ENCODE results near the gene ANKRD37. TPM values are rescaled to one million over a fixed set of nuclear protein-coding genes. Genes with fewer than 3 reads are reported as not detected.

Gene ANKRD37
- total and polyA plus RNA-seq, 2 of the 8 experiments (the other 6 are each of a cell fraction or from before 2014, with no cell fraction given): 2.8 to 3.4 TPM

GRCh38 chr4:185381288-185382196, 15.1 kb upstream of the ANKRD37 start:
- H2AK5ac ChIP-seq (ENCODE audit: low read depth, low read length): no peak overlapping the region
- H3K4me3 ChIP-seq (ENCODE audit: extremely low read depth in 1 of 4, insufficient read depth in 2 of 4, low read depth in 3 of 4, low read length in 4 of 4): no peak overlapping the region
- no peak overlapping the region for H3K4ac ChIP-seq (replicated peaks; ENCODE audit: insufficient read length, low read depth, low read length)
- H4K20me1 ChIP-seq (replicated peaks in 1 of 2; ENCODE audit: control insufficient read depth in 1 of 2, insufficient read depth in 2 of 2, low read length in 2 of 2): no peaks in the 10 kb centered on the region
- ChIA-PET CTCF (ENCODE audit: partially characterized antibody) (interaction anchor here (0.6 kb wide), 2 partner anchors 51 to 83 kb away, joined by 3 read pairs; no protein-coding TSS in a partner anchor), POLR2A (ENCODE audit: partially characterized antibody) (interaction anchor here (1.3 kb wide), 1 partner anchor 15 kb away, joined by 3 read pairs; the partner anchor contains the start of gene ANKRD37)
- H3K79me1 ChIP-seq (ENCODE audit: low read depth, low read length): no peaks in the 10 kb centered on the region
- no peaks in the 10 kb centered on the region for H3K79me2 ChIP-seq (ENCODE audit: control insufficient read depth in 1 of 2, insufficient read depth in 2 of 2, low read length in 2 of 2)
- H4K91ac ChIP-seq (replicated peaks; ENCODE audit: insufficient read length, low read length): no peak overlapping the region
- FAIRE-seq (no peak), DNase-seq (ENCODE audit: low read depth in 1 of 2, low spot score in 2 of 2) (no peak)
- no peak overlapping the region for H3K23ac ChIP-seq (ENCODE audit: insufficient read length)
- H2BK120ac ChIP-seq (replicated peaks; ENCODE audit: low read depth, low read length): no peak overlapping the region
- H3K56ac ChIP-seq (replicated peaks; ENCODE audit: insufficient read length, low read depth, low read length): no peak overlapping the region
- H2BK15ac ChIP-seq (ENCODE audit: low read length): no peak overlapping the region
- no peak overlapping the region for H2BK12ac ChIP-seq (ENCODE audit: low read depth, low read length)
- H3K9me3 ChIP-seq (ENCODE audit: insufficient read depth in 2 of 2, low read depth in 1 of 2, low read length in 1 of 2): peaks cover 0 to 7% of the 10 kb centered on the region in 2 experiments; a peak in 1 of 4 replicates
- no peak overlapping the region for H2BK5ac ChIP-seq (ENCODE audit: low read depth, low read length)
- H2AFZ ChIP-seq (ENCODE audit: low read length): no peak overlapping the region
- H3K14ac ChIP-seq (ENCODE audit: insufficient read length): no peak overlapping the region
- 70% methylated on average over 4 of the region's 4 CpGs; no CpG with 5 or more reads in 1 of the 2 experiments for WGBS, 2 experiments (ENCODE audit: extremely low coverage in 1 of 2, insufficient coverage in 1 of 2, insufficient read length in 1 of 2, insufficient replicate concordance in 2 of 2, low coverage in 1 of 2, low lambda C conversion rate in 2 of 2, missing lambda C conversion rate in 1 of 2)
- H3K27me3 ChIP-seq (replicated peaks in 1 of 4; ENCODE audit: control insufficient read depth in 3 of 4, extremely low read depth in 1 of 4, insufficient read depth in 3 of 4, low read length in 3 of 4): no peaks in the 10 kb centered on the region
- H4K5ac ChIP-seq (ENCODE audit: insufficient read length, low read depth, low read length): no peak overlapping the region
- no peak overlapping the region for H2BK20ac ChIP-seq (ENCODE audit: low read length)
- H3K18ac ChIP-seq (ENCODE audit: extremely low read depth, low read length): no peak overlapping the region
- H3K9ac ChIP-seq (replicated peaks in 1 of 4; ENCODE audit: extremely low read depth in 1 of 4, low read depth in 3 of 4, low read length in 3 of 4): no peak overlapping the region
- no peak overlapping the region for H3K4me2 ChIP-seq (ENCODE audit: insufficient read depth in 1 of 2, low read depth in 2 of 2, low read length in 2 of 2)
- TF ChIP-seq ASH2L (IDR thresholded peaks at IDR 0.05; ENCODE audit: low read length) (no peak), TBP (IDR thresholded peaks at IDR 0.05; ENCODE audit: low read depth, low read length) (no peak), USF2 (IDR thresholded peaks at IDR 0.05; ENCODE audit: low read length) (no peak), CBX5 (IDR thresholded peaks at IDR 0.05; ENCODE audit: low read depth, low read length) (no peak), GABPA (IDR thresholded peaks at IDR 0.05; ENCODE audit: borderline replicate concordance, insufficient read depth, low read length) (no peak), RFX5 (IDR thresholded peaks at IDR 0.05; ENCODE audit: borderline replicate concordance, low read depth, low read length) (no peak)
- no peak overlapping the region for H3K27ac ChIP-seq (ENCODE audit: low read depth, low read length)
- H3K4me1 ChIP-seq (replicated peaks in 1 of 4; ENCODE audit: control insufficient read depth in 3 of 4, insufficient read depth in 4 of 4, low read length in 3 of 4): peaks cover 0 to 4% (median 3%) of the 10 kb centered on the region in 4 experiments; a peak in 2 of 7 replicates
- H3K23me2 ChIP-seq (ENCODE audit: low read depth, low read length): no peaks in the 10 kb centered on the region; the same call in 1 of the 2 replicates
- peaks cover 0 to 4% (median 0%) of the 10 kb centered on the region in 4 experiments; a peak in 1 of 8 replicates for H3K36me3 ChIP-seq (ENCODE audit: control insufficient read depth in 2 of 4, insufficient read depth in 4 of 4, low read length in 3 of 4)
- H4K8ac ChIP-seq (ENCODE audit: extremely low read depth, insufficient read depth, low read length): no peak overlapping the region

Measured in H1 (cell line).